A673 (cell line): ENCODE data around the gene SLCO2A1. TPM values are rescaled to one million over a fixed set of nuclear protein-coding genes. Genes with fewer than 3 reads are reported as not detected.

ENCODE experiments used
- BruUV-seq: library from RNA; stranded (reverse); fragments of 400-500 nt; replicated peaks from 2 replicates; lab custom pipeline; 2021; lab: Mats Ljungman, UMichigan
- CTCF ChIA-PET: fragments of 300-600 bp; sonication (Branson Sonifier 250); formaldehyde crosslinking; loops from one replicate; lab custom pipeline; 2022; ENCODE audit warnings: antibody characterized with exemption; lab: Charles Lee
- POLR2A ChIA-PET: fragments of 300-600 bp; sonication (Branson Sonifier 250); formaldehyde crosslinking; loops from one replicate; lab custom pipeline; 2022; ENCODE audit warnings: antibody characterized with exemption; ENCODE audit not compliant: low non-redundant PET; lab: Charles Lee
- DNase-seq: peaks from one replicate; pipeline ENCODE4 v3.0.0-alpha.2; 2015; ENCODE audit warnings: low spot score
- H3K27ac ChIP-seq: fragments of 200-600 bp; sonication (generic); 2 replicates; pipeline ENCODE4 v1.5.1; 2016; ENCODE audit warnings: mixed run types, low read depth, mild to moderate bottlenecking, mixed read lengths, antibody characterized with exemption, low read length; ENCODE audit not compliant: poor library complexity, severe bottlenecking
- H3K27me3 ChIP-seq: fragments of 200-600 bp; sonication (generic); replicated peaks from 2 replicates; pipeline ENCODE4 v1.6.1; 2017; ENCODE audit warnings: mixed run types, low read depth, mild to moderate bottlenecking, mixed read lengths, antibody characterized with exemption, low read length; ENCODE audit not compliant: insufficient read depth, poor library complexity
- H3K36me3 ChIP-seq: fragments of 200-600 bp; sonication (generic); 2 replicates; pipeline ENCODE4 v1.6.1; 2016; ENCODE audit warnings: mixed run types, mild to moderate bottlenecking, mixed read lengths, antibody characterized with exemption, low read length; ENCODE audit not compliant: insufficient read depth, poor library complexity, severe bottlenecking
- H3K4me1 ChIP-seq: fragments of 200-600 bp; sonication (generic); 2 replicates; pipeline ENCODE4 v1.6.1; 2017; ENCODE audit warnings: mixed run types, mild to moderate bottlenecking, mixed read lengths, antibody characterized with exemption, low read length; ENCODE audit not compliant: insufficient read depth, poor library complexity, severe bottlenecking
- H3K4me3 ChIP-seq: fragments of 200-600 bp; sonication (generic); 2 replicates; pipeline ENCODE4 v1.5.1; 2016; ENCODE audit warnings: low read depth, mixed run types, mild to moderate bottlenecking, mixed read lengths, low read length; ENCODE audit not compliant: poor library complexity, severe bottlenecking
- H3K9me3 ChIP-seq: fragments of 200-600 bp; sonication (generic); 2 replicates; pipeline ENCODE4 v1.6.1; 2016; ENCODE audit warnings: mixed run types, low read depth, mild to moderate bottlenecking, mixed read lengths, antibody characterized with exemption, low read length; ENCODE audit not compliant: poor library complexity, severe bottlenecking
- CTCF ChIP-seq: fragments of 300-800, 200-600 bp; sonication (generic); conservative IDR thresholded peaks from 2 replicates; pipeline ENCODE4 v1.5.1; 2017; ENCODE audit warnings: low read depth, mild to moderate bottlenecking, antibody characterized with exemption, low read length, moderate library complexity, mixed read lengths
- EZH2 ChIP-seq: fragments of 200-600 bp; sonication (generic); IDR thresholded peaks from 2 replicates; pipeline ENCODE4 v1.6.1; 2017; ENCODE audit warnings: borderline replicate concordance, low read depth, mild to moderate bottlenecking, mixed read lengths, antibody characterized with exemption, low read length; ENCODE audit not compliant: poor library complexity, severe bottlenecking
- intact Hi-C: fragments of 100-400 bp; cut with micrococcal nuclease; formaldehyde crosslinking; loops from one replicate; pipeline ENCODE4 v1.10.0; 2022; ENCODE audit not compliant: unreplicated experiment
- total RNA-seq: library from RNA; stranded (reverse); gene quantifications from 2 replicates; pipeline ENCODE4 v1.2.3, GENCODE V29; 2021

SLCO2A1 gene
- total RNA-seq, 1 experiment from 2014 or later: not detected

- Histone ChIP-seq H3K4me3 (no peak overlapping the region), H3K36me3 (no peaks in the 10 kb centered on the region), H3K27ac (no peak overlapping the region), H3K9me3 (no peaks in the 10 kb centered on the region), H3K27me3 (peaks cover 7% of the 10 kb centered on the region), H3K4me1 (no peaks in the 10 kb centered on the region)
- CTCF ChIA-PET: no interaction called here
- TF ChIP-seq EZH2: no peak
- no peak for TF ChIP-seq CTCF
- intact Hi-C loops: no loop called here
- no peak for DNase-seq
- no TSS peak for BruUV-seq
- POLR2A ChIA-PET: no interaction called here
Measured at GRCh38 chr3:133914839-133915600, 114.7 kb downstream of the SLCO2A1 start.

- Histone ChIP-seq H3K4me1 (no peaks in the 10 kb centered on the region), H3K27me3 (peaks cover 7% of the 10 kb centered on the region), H3K36me3 (no peaks in the 10 kb centered on the region), H3K9me3 (no peaks in the 10 kb centered on the region), H3K4me3 (no peak overlapping the region), H3K27ac (no peak overlapping the region)
- TF ChIP-seq CTCF (peak; percentile 32; the same call in 1 of the 2 replicates), EZH2 (no peak)
- POLR2A ChIA-PET: no interaction called here
- BruUV-seq: no TSS peak
- no peak for DNase-seq
- intact Hi-C loops: no loop called here
- CTCF ChIA-PET: no interaction called here
Measured at GRCh38 chr3:133910422-133910821, 119.3 kb downstream of the SLCO2A1 start.

- TF ChIP-seq CTCF (no peak), EZH2 (no peak)
- intact Hi-C loops: no loop called here
- no TSS peak for BruUV-seq
- Histone ChIP-seq H3K9me3 (no peaks in the 10 kb centered on the region), H3K27me3 (peaks cover 12% of the 10 kb centered on the region), H3K36me3 (no peaks in the 10 kb centered on the region), H3K27ac (no peak overlapping the region), H3K4me1 (no peaks in the 10 kb centered on the region), H3K4me3 (no peak overlapping the region)
- ChIA-PET CTCF (no interaction called here), POLR2A (no interaction called here)
- DNase-seq: no peak
Measured at GRCh38 chr3:133905376-133905775, 124.3 kb downstream of the SLCO2A1 start.
